Kasumi-1 (cell line): ENCODE measurements around the gene UTP18.
"Not testable (repeated sequence)": the region's sequence is repeated elsewhere in the genome, so short reads cannot be mapped to it uniquely, and the experiment has no call there.

Experiments
- DNase-seq, 2 experiments: peaks; one replicate each; lab custom pipeline; 2025; lab: John Stamatoyannopoulos, UW

Gene UTP18

DNA sequence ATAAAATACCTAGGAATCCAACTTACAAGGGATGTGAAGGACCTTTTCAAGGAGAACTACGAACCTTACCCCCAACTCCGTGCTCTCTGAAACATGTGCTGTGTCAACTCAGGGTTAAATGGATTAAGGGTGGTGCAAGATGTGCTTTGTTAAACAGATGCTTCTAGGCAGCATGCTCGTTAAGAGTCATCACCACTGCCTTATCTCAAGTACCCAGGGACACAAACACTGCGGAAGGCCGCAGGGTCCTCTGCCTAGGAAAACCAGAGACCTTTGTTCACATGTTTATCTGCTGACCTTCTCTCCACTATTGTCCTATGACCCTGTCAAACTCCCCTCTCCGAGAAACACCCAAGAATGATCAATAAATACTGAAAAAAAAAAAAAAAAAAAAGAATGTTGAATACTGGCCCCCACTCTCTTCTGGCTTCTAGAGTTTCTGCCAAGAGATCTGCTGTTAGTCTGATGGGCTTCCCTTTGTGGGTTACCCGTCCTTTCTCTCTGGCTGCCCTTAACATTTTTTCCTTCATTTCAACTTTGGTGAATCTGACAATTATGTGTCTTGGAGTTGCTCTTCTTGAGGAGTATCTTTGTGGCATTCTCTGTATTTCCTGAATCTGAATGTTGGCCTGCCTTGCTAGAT, 70.6 kb downstream of the UTP18 start:
- not testable (repeated sequence) for DNase-seq

DNA sequence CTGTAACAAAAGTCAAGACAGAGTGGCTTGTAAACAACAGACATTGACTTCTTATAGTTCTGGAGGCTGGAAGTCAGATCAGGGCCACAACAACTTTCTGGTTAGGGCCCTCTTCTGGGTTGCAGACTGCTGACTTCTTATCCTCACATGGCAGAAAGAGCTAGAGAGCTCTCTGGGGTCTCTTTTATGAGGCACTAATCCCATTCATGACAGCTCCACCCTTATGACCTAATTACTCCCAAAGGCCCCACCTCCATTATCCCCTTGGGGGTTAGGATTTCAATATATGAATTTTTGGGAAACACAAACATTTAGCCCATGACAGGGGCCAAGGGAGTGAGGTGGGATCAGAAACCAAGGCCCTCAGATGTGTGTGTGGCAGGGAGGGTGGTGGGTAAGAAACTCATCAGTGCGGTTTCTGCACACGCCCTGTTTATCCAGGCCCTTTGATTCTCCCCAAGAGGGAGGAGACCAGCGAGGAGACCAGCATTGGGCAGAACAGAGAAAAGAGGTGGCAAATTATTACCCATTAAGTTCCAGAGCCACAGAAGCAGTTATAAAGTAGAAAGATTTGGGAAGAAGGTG, 74.8 kb downstream of the UTP18 start:
- no peak for DNase-seq

DNA sequence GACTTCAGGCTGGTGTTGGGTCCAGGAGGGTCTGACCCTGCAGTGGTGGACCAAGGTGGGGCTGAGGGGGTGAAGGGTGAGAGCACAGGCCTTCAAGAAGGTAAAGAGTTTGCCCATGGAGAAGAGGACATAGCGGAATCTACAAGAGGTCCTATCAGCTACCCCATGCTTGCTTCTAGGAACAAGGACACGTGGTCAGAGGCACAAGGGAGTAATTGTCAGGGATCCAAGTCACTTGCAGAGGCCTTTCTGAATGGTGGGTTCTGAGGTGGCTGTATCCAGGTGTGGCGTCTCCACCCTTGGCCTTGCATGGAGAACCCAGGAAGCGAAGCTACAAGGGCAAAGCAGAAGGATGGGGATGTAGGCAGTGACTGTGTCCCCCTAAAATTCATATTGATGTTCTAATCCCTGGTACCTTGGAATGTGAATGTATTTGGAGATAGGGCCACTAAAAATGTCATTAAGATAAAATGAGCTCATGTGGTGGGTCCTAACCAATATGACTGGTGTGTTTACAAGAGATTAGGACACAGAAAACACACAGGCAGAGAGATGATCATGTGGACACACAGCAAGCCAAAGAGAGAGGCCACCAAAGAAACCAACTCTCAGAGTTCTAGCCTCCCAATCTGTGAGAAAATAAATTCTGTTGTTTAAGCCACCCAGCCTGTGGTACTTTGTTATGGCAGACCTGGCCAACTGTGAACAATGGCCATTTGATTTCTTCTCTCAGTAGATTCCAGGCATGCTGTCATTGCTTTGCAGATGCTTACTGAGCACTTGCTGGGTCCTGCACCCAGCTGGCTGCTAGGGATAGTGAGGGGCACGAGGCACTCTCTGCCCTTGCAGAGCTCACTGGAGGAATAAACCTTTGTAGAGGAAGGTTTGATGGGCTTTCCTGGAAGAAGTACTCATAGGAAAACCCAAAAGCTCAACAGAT, 75.8 kb downstream of the UTP18 start:
- no peak for DNase-seq

DNA sequence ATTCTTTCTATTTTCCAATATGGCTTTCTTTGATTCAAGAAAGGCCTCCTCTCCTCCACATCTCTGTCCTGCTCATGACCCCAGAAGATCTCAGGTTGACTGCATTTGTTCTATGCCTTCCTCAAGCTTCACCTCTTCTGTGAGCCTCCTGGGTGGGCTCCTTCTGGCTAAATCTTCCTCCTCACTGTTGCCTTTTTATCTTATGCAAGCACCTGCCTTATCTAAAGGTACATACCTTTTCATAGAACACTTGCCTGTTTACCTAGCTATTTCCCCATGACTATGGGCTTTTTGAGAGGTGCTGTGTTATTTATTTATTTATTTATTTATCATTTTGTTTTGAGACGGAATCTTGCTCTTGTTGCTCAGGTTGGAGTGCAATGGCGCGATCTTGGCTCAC, 81.1 kb downstream of the UTP18 start:
- DNase-seq = no peak

DNA sequence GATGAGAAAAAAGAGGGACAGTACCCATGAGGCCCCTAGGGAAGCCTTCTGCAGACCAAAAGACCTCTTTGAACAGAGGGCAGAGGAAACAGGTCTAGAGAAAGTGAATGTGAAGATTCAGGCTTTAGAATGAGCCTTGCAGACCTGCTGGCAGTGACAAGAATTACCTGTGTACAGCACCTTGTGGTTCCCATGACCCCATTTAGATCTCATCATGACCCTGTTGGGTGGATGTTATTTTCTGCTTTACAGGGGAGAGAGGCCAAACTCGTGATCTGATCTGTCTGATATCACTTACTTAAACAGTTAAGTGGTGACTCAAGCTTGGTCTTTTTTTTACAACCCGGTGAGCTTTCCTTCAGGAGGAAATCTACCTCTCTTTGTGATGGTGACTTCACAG, 81.9 kb downstream of the UTP18 start:
- DNase-seq = no peak

DNA sequence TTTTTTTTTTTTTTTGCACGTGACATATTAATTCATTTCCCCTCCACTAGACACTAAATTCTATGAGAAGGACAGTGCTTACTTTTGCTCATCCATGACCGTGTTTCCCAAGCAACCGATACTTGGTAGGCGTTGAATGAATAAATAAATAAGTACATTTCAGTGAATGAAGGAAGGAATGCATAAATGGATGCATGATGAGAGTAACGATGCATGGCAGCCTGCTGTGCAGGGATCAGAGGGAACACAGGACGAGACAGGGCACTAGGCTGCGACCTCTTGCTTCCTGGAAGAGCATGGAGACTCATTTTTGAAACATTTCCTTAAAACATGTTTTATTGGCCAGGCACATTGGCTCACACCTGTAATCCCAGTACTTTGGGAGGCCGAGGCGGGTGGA, 84.2 kb downstream of the UTP18 start:
- no peak for DNase-seq

DNA sequence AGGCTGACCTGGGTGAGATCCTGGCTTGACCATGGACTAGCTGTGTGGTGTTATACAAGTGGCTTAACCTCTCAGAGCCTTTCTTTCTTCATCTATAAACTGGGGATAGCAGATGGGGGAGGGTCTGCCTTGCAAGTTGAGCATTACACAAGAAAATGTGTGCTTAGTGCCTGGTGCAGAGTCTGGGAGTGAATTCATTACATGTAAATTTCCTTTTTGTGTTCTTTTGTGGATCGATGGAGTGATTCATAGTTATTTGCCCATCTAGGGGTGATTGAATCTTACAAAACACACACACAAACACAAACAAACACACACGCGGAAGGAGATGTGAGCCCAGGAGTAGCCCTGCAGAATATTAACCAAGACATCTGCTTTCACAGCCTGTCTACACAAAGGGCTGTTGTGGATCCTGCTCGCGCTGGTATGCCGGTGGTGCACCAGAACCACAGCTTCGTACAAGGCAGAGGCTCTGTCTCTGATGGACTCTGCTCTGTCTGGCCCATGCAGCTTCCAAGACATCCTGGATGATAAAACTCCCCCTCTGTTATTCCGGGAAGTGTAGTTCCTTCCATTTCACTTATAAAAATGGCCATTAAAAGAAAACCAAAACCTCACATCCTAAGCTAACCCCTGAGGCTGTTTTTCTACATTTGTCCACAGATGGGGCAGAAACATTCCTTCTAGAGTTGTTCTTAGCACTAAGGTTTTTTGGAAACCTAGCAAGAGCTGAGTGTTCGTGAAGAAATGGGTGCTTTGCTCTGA, 86.1 kb downstream of the UTP18 start:
- no peak for DNase-seq
